ENCODE data around the gene LPP. TPM values are rescaled to one million over a fixed set of nuclear protein-coding genes. Genes with fewer than 3 reads are reported as not detected.
A peak's percentile ranks its signal among the peaks of the same experiment; 100 is the strongest.

The LPP gene
- total RNA-seq, 1 donor from 2014 or later: 222 TPM

DNA sequence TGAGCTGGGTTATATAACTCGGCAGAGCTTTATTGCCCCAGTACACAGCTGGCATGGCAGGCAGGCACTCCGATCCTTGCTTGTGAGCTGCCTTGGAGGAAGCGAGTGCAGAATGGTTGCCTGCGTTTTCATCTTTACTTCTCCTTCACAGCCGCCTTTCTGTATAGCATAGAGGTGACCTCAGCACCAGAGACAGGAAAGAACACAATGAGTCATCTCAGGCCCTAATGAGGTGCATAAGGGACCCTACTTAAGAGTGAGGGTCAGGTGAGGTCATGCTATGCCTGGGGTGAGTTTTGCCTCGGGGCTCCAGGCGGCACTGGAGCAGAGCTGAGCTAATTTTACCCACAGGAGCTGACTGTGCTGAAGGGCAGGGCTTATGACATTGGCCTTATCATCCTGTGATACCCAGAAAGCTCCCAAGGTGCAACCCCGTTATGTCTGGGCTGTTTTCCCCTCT is 43.5 kb downstream of the LPP start:
- H3K4me3 Mint-ChIP-seq (ENCODE audit: unreplicated experiment): no peak overlapping the region
- FAIRE-seq (no peak), DNase-seq (ENCODE audit: low read depth) (peak; percentile 46)
- TF ChIP-seq, protein P1, sequence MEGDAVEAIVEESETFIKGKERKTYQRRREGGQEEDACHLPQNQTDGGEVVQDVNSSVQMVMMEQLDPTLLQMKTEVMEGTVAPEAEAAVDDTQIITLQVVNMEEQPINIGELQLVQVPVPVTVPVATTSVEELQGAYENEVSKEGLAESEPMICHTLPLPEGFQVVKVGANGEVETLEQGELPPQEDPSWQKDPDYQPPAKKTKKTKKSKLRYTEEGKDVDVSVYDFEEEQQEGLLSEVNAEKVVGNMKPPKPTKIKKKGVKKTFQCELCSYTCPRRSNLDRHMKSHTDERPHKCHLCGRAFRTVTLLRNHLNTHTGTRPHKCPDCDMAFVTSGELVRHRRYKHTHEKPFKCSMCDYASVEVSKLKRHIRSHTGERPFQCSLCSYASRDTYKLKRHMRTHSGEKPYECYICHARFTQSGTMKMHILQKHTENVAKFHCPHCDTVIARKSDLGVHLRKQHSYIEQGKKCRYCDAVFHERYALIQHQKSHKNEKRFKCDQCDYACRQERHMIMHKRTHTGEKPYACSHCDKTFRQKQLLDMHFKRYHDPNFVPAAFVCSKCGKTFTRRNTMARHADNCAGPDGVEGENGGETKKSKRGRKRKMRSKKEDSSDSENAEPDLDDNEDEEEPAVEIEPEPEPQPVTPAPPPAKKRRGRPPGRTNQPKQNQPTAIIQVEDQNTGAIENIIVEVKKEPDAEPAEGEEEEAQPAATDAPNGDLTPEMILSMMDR (IDR thresholded peaks at IDR 0.05; ENCODE audit: insufficient read depth, low read depth, low read length): no peak
- no peak for TF ChIP-seq EZH2 (IDR thresholded peaks at IDR 0.05; ENCODE audit: insufficient read depth, low read length)
- H3K27me3 ChIP-seq (ENCODE audit: insufficient read depth, low read length): no peaks in the 10 kb centered on the region
- H4K20me1 ChIP-seq (ENCODE audit: insufficient read depth, low read length): peaks cover 83% of the 10 kb centered on the region
- no peak overlapping the region for H3K9ac ChIP-seq (ENCODE audit: low read length)
- no peaks in the 10 kb centered on the region for H3K9me3 Mint-ChIP-seq (ENCODE audit: unreplicated experiment)
- no peaks in the 10 kb centered on the region for H3K9me3 ChIP-seq (ENCODE audit: insufficient read depth, low read depth, low read length)
- peaks cover 7% of the 10 kb centered on the region for H3K36me3 Mint-ChIP-seq (ENCODE audit: low read depth, unreplicated experiment)
- H3K4me2 ChIP-seq (ENCODE audit: low read length): peak overlapping the region; percentile 34
- H3K79me2 ChIP-seq (ENCODE audit: insufficient read depth, low read length): peaks cover 97% of the 10 kb centered on the region
- peak overlapping the region; percentile 36 for H3K27ac Mint-ChIP-seq (ENCODE audit: unreplicated experiment)
- peaks cover 14% of the 10 kb centered on the region for H3K36me3 ChIP-seq (ENCODE audit: insufficient read depth, low read length)
- H3K4me1 Mint-ChIP-seq (ENCODE audit: low read depth, unreplicated experiment): peaks cover 41% of the 10 kb centered on the region
- H3K4me3 ChIP-seq (ENCODE audit: insufficient read depth, low read depth, low read length): no peak overlapping the region
- H3K27me3 Mint-ChIP-seq (ENCODE audit: low read depth, unreplicated experiment): no peaks in the 10 kb centered on the region
- H2AFZ ChIP-seq (ENCODE audit: low read depth, low read length): no peak overlapping the region
- H3K27ac ChIP-seq (ENCODE audit: low read depth, low read length): no peak overlapping the region
- H3K4me1 ChIP-seq (ENCODE audit: insufficient read depth, low read length): peaks cover 30% of the 10 kb centered on the region

DNA sequence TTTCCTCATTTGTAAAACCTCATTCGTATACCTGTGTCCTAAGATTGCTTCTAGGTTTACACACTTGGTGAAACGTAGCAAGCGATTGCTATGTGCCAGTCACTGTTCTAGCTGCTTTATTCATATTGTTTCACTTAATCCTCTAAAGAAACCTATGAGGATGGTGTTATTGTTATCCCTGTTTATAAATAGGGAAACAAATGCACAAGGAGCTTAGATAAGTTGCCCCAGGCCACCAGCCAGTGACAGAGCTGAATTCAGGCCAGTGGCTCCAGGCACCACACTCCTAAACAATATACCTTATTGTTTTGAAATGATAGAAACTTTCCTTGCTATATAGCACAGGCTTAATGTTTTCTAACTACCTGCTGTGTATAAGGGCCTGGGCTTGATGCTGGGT is 44.0 kb downstream of the LPP start:
- peaks cover 43% of the 10 kb centered on the region for H3K4me1 Mint-ChIP-seq (ENCODE audit: low read depth, unreplicated experiment)
- DNase-seq (ENCODE audit: low read depth) (no peak), FAIRE-seq (no peak)
- Histone ChIP-seq H3K27ac (ENCODE audit: low read depth, low read length) (no peak overlapping the region), H3K4me2 (ENCODE audit: low read length) (no peak overlapping the region), H3K4me1 (ENCODE audit: insufficient read depth, low read length) (peaks cover 30% of the 10 kb centered on the region), H3K9ac (ENCODE audit: low read length) (no peak overlapping the region), H3K9me3 (ENCODE audit: insufficient read depth, low read depth, low read length) (no peaks in the 10 kb centered on the region), H2AFZ (ENCODE audit: low read depth, low read length) (no peak overlapping the region), H3K36me3 (ENCODE audit: insufficient read depth, low read length) (peaks cover 9% of the 10 kb centered on the region), H4K20me1 (ENCODE audit: insufficient read depth, low read length) (peaks cover 81% of the 10 kb centered on the region), H3K27me3 (ENCODE audit: insufficient read depth, low read length) (no peaks in the 10 kb centered on the region), H3K4me3 (ENCODE audit: insufficient read depth, low read depth, low read length) (no peak overlapping the region), H3K79me2 (ENCODE audit: insufficient read depth, low read length) (peaks cover 95% of the 10 kb centered on the region)
- H3K36me3 Mint-ChIP-seq (ENCODE audit: low read depth, unreplicated experiment): peaks cover 5% of the 10 kb centered on the region
- no peaks in the 10 kb centered on the region for H3K27me3 Mint-ChIP-seq (ENCODE audit: low read depth, unreplicated experiment)
- no peak overlapping the region for H3K27ac Mint-ChIP-seq (ENCODE audit: unreplicated experiment)
- no peaks in the 10 kb centered on the region for H3K9me3 Mint-ChIP-seq (ENCODE audit: unreplicated experiment)
- no peak for TF ChIP-seq EZH2 (IDR thresholded peaks at IDR 0.05; ENCODE audit: insufficient read depth, low read length)
- TF ChIP-seq, protein P1 (IDR thresholded peaks at IDR 0.05; ENCODE audit: insufficient read depth, low read depth, low read length): no peak
- H3K4me3 Mint-ChIP-seq (ENCODE audit: unreplicated experiment): no peak overlapping the region

DNA sequence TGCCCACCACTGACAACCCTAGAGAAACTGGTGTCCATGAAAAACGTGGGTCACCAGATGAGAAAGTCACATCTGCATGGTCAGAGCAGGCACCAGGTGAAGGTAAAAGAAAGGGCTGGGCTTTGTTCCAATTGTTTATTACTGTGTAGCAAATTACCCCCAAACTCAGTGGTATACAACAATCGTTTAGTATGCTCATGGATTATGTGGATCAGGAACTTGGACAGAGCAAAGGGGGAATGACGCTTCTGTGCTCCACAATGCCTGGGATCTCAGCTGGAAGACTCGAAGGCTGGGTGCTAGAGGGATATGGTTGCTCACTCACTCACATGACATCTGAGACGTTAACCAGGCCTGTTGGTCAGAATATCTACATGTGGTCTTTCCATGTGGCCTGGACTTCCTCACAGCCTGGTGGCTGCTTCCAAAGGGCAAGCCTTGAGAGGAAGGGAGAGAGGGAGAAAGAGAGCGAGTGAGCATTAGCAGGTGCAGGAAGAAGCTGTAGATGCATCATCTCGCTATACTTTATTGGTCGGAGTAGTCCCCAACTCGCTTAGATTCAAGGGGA is 44.9 kb downstream of the LPP start:
- Mint-ChIP-seq H3K4me3 (ENCODE audit: unreplicated experiment) (no peak overlapping the region), H3K4me1 (ENCODE audit: low read depth, unreplicated experiment) (peaks cover 40% of the 10 kb centered on the region), H3K27ac (ENCODE audit: unreplicated experiment) (peak overlapping the region; percentile 45), H3K27me3 (ENCODE audit: low read depth, unreplicated experiment) (no peaks in the 10 kb centered on the region), H3K36me3 (ENCODE audit: low read depth, unreplicated experiment) (peaks cover 2% of the 10 kb centered on the region), H3K9me3 (ENCODE audit: unreplicated experiment) (no peaks in the 10 kb centered on the region)
- no peaks in the 10 kb centered on the region for H3K9me3 ChIP-seq (ENCODE audit: insufficient read depth, low read depth, low read length)
- no peaks in the 10 kb centered on the region for H3K27me3 ChIP-seq (ENCODE audit: insufficient read depth, low read length)
- H3K79me2 ChIP-seq (ENCODE audit: insufficient read depth, low read length): peaks cover 91% of the 10 kb centered on the region
- no peak overlapping the region for H3K4me3 ChIP-seq (ENCODE audit: insufficient read depth, low read depth, low read length)
- peaks cover 77% of the 10 kb centered on the region for H4K20me1 ChIP-seq (ENCODE audit: insufficient read depth, low read length)
- TF ChIP-seq EZH2 (IDR thresholded peaks at IDR 0.05; ENCODE audit: insufficient read depth, low read length): no peak
- TF ChIP-seq, protein P1 (IDR thresholded peaks at IDR 0.05; ENCODE audit: insufficient read depth, low read depth, low read length): no peak
- FAIRE-seq (no peak), DNase-seq (ENCODE audit: low read depth) (no peak)
- H3K9ac ChIP-seq (ENCODE audit: low read length): no peak overlapping the region
- no peak overlapping the region for H2AFZ ChIP-seq (ENCODE audit: low read depth, low read length)
- no peak overlapping the region for H3K27ac ChIP-seq (ENCODE audit: low read depth, low read length)
- no peak overlapping the region for H3K4me2 ChIP-seq (ENCODE audit: low read length)
- peaks cover 2% of the 10 kb centered on the region for H3K36me3 ChIP-seq (ENCODE audit: insufficient read depth, low read length)
- H3K4me1 ChIP-seq (ENCODE audit: insufficient read depth, low read length): peaks cover 30% of the 10 kb centered on the region
